Subcutaneous adipose tissue (tissue), 4 donors: ENCODE results near the gene PLCD3. TPM values are rescaled to one million over a fixed set of nuclear protein-coding genes. Genes with fewer than 3 reads are reported as not detected.

ENCODE experiments used
- total RNA-seq, 4 donors: library from RNA; depleted of rRNA; stranded (reverse); fragments of >200 nt; gene quantifications; one replicate each; pipeline ENCODE4 v1.1.0, GENCODE V29; 2016
- TF ChIP-seq, protein P1 (sequence below): fragments of 450-650 bp; IDR thresholded peaks from one replicate; pipeline ENCODE4 v1.5.1; 2016; ENCODE audit warnings: low read depth, mild to moderate bottlenecking, control low read depth, antibody characterized with exemption, moderate library complexity

Gene PLCD3
- total RNA-seq, 4 donors from 2014 or later = 5.9 to 48.0 (median 31.6) TPM

DNA sequence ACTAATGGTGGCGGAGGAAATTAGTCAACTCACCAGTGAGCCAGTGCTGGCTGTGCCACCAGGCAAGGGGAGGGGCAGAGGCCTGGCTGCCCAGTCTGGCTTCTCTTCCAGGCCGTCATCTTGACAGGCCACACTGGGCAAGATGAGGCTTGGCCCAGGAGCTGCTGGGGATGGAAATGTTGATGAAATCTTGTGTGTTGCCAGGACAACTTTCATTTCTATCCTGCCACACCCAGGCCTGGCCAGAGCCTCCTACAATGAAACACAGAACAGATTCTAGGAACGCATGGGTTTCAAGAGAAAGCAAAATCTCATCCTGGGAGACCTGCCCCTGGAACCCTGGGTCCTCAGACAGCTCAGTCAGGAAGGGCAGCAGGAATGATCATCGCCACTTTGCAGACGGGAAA is 38.6 kb upstream of the PLCD3 start:
- TF ChIP-seq, protein P1, sequence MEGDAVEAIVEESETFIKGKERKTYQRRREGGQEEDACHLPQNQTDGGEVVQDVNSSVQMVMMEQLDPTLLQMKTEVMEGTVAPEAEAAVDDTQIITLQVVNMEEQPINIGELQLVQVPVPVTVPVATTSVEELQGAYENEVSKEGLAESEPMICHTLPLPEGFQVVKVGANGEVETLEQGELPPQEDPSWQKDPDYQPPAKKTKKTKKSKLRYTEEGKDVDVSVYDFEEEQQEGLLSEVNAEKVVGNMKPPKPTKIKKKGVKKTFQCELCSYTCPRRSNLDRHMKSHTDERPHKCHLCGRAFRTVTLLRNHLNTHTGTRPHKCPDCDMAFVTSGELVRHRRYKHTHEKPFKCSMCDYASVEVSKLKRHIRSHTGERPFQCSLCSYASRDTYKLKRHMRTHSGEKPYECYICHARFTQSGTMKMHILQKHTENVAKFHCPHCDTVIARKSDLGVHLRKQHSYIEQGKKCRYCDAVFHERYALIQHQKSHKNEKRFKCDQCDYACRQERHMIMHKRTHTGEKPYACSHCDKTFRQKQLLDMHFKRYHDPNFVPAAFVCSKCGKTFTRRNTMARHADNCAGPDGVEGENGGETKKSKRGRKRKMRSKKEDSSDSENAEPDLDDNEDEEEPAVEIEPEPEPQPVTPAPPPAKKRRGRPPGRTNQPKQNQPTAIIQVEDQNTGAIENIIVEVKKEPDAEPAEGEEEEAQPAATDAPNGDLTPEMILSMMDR = no peak

DNA sequence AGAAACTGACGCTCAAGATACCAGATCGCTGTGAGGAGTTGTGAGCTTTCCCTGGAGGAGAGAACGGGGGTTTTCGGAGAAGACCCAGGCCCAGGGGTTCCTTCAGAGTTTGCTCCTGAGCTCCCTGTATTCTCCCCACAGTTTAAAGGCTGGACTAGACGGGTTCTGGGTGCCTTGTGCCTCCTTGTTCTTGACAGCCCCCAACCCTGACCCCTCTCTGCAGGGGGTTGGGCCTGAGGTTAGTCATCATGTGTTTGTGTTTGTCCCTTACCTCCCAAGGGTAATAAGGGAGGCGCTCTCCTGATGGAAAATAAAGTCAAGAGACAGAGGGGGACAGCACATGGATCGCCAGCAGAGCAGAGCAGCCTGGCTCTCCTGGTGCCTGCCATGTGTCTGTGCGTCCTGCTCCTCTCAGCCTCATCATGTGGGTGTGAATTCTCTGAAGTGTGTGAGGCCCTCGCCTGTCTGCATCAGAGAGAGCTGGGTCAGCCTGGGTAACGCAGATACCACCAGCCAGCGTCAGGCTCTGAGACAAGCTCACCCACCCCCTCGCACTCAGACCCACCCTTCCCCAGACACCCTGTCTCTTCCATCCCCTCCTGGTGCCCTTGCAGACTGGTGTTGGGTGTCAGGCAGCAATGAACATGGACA is 38.1 kb upstream of the PLCD3 start:
- TF ChIP-seq, protein P1 = no peak

DNA sequence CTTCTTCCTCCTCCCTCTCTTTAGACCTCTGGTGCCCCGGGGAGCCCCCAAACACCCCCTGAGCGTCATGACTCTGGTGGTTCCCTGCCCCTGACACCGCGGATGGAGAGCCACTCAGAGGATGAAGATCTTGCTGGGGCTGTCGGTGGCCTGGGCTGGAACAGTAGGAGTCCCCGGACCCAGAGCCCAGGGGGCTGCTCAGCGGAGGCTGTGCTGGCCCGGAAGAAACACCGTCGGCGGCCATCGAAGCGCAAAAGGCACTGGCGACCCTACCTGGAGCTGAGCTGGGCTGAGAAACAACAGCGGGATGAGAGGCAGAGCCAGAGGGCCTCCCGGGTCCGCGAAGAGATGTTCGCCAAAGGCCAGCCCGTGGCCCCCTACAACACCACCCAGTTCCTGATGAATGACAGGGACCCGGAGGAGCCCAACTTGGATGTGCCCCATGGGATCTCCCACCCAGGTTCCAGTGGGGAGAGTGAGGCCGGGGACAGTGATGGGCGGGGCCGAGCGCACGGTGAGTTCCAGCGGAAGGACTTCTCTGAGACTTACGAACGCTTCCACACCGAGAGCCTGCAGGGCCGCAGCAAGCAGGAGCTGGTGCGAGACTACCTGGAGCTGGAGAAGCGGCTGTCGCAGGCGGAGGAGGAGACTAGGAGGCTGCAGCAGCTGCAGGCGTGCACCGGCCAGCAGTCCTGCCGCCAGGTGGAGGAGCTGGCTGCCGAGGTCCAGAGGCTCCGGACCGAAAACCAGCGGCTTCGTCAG is 36.9 kb upstream of the PLCD3 start:
- TF ChIP-seq, protein P1 = no peak

DNA sequence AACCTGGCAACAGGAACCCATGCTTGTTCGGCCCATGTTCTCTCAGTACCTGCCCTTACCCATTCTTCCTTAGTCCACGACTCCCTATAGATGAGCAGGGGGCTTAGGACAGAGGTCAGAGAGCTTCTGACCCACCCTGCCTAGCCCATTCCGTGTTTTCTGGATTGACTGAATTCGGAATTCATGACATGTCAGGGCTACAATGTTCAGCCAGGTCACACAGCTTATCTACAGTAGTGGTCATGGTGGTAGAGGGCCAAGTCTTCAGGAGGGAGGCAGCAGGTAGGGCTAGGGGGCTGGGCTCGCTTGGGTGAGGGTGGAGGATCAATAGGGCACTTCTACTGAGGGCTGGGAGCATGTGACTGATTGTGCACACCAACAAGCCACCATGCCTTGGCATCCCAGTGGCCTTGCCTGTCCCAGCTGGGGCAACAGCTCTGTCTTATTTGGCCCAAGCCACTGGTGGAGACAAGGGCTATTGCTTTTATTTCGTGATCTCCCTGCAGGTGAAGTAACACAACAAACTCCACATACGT is 32.5 kb upstream of the PLCD3 start:
- TF ChIP-seq, protein P1 = no peak

DNA sequence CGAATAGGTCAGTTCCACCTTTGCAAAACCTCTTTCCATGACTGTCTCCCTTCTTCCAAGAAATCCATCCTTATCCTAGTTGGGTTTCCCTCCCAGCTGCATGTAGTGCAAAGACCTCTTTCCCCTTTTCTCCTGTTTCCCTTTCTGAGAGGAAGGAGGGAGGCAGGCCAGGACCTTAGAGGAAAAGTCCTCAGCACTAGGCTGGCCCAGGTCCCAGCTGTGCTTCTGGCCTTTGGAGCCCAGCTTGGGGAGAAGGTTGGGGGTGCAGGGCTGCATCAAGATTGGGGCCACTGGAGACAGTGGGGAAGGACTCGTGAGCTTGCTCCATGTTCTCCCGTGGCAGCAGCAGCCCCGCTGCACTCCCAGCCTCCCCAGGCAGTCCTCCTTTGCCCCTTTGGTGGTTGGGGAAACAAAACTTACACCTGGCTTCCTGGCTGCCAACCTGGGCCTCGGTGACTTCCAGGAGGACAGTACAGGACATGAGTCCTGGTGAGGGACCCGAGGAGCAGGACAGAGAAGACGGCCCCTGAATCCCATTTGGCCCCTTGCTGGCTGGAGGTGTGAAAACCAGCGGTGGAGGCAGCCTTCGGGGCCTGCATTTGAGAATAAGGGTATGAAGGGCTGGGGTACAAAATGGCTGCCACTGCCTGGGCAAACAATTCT is 29.8 kb upstream of the PLCD3 start:
- TF ChIP-seq, protein P1 = no peak

DNA sequence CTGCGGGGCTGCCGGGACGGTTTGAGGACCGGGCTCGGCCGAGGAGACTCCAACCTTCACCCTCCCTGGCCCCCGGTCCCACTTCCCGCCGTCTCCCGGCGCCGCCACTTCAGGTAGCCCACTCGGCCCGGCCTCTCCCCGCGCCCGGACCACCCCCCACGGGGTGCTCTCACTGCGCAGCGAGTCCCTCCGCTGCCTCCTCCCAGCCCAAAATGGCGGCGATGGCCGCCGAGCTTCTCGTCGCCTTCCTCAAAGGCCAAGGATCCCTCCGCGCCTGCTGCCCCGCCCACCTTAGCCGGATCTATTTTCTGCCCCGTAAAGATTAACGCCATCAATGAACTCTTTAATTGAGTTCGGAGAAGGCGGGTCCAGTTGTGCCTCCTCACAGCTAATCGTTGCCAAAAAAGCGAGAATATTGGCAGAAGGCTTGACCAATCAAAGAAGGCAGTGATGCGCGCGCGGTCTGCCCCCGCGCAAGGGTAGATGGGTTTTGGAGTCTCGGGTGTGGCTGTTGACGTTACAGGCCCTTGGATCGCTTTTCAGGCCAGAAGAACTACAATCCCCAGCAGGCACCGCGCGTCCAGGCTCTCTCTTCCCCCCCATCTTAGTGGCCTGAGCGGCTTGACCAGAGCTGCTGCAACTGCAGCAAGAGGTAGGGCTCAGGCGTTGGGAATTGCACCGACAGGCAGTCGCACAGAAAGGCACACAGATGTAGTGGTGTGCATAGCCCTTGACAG is 29.1 kb upstream of the PLCD3 start, which contains the start of gene HEXIM2:
Gene HEXIM2 (plus strand): TSS at position 588 of the 737 bp plus-strand sequence. CDS start 919 bp downstream, outside the sequence.
- TF ChIP-seq, protein P1 = no peak
